Activated CD4-positive, CD25-positive, alpha-beta regulatory T cell treated with anti-CD3 and anti-CD28 coated beads, Interleukin-2, amount 50 U/mL, for 16 hours (primary cell): ENCODE results near the gene PTGER3.
"Not testable (repeated sequence)": the region's sequence is repeated elsewhere in the genome, so short reads cannot be mapped to it uniquely, and the experiment has no call there.

Source experiments
- DNase-seq: peaks from one replicate; pipeline ENCODE4 v3.0.0-alpha.2; 2020; ENCODE audit warnings: low read depth, low spot score

Gene PTGER3

GRCh38 chr1:70948396-70949017, 99.1 kb downstream of the PTGER3 start:
- no peak for DNase-seq

GRCh38 chr1:70947835-70948234, 99.8 kb downstream of the PTGER3 start:
- no peak for DNase-seq

- DNase-seq = no peak
Observed at GRCh38 chr1:70945676-70946075, 101.9 kb downstream of the PTGER3 start.

- DNase-seq = no peak
Observed at GRCh38 chr1:70945251-70945650, 102.4 kb downstream of the PTGER3 start.

GRCh38 chr1:70941563-70941962, 106.1 kb downstream of the PTGER3 start:
- no peak for DNase-seq

GRCh38 chr1:70940398-70940797, 107.2 kb downstream of the PTGER3 start:
- not testable (repeated sequence) for DNase-seq

- no peak for DNase-seq
Observed at GRCh38 chr1:70934194-70934961, 113.2 kb downstream of the PTGER3 start.

- DNase-seq = no peak
Observed at GRCh38 chr1:70930062-70930461, 117.6 kb downstream of the PTGER3 start.

- DNase-seq = no peak
Observed at GRCh38 chr1:70922196-70922595, 125.4 kb downstream of the PTGER3 start.
